HepG2 (cell line): ENCODE data around the gene ZCCHC10. TPM values are rescaled to one million over a fixed set of nuclear protein-coding genes. Genes with fewer than 3 reads are reported as not detected.
A peak's percentile ranks its signal among the peaks of the same experiment; 100 is the strongest.

Experiments used
- ATAC-seq: fragments of 200-7000 bp; cut with Tn5 transposase; 3 replicates; pipeline ENCODE4 v1.9.1; 2020; ENCODE audit warnings: mild to moderate bottlenecking, moderate library complexity
- BruUV-seq: library from RNA; stranded (reverse); fragments of 400-500 nt; replicated peaks from 2 replicates; lab custom pipeline; 2021; lab: Mats Ljungman, UMichigan
- CTCF ChIA-PET: fragments of 300-600 bp; formaldehyde crosslinking; extraction: SDS; loops from one replicate; lab custom pipeline; 2021; ENCODE audit warnings: low total read pairs, inconsistent platforms, low intra/inter-chr PET ratio; lab: Yijun Ruan, JAX
- POLR2A ChIA-PET: fragments of 350-600 bp; sonication (Branson Sonifier 250); formaldehyde crosslinking; loops from one replicate; lab custom pipeline; 2020; ENCODE audit warnings: antibody characterized with exemption, inconsistent platforms; lab: Yijun Ruan, JAX
- DNase-seq: peaks from one replicate; pipeline ENCODE4 v3.0.0-alpha.2; 2015; ENCODE audit warnings: low spot score
- FAIRE-seq: peaks from 3 replicates; lab custom pipeline; 2011; peaks lifted over from hg19 to GRCh38; lab: Jason Lieb, UNC
- H2AFZ ChIP-seq: one replicate; pipeline ENCODE4 v1.6.1; 2011; ENCODE audit warnings: low read length, inconsistent platforms
- H3K27ac ChIP-seq: fragments of 300-600 bp; 3 replicates; pipeline ENCODE4 v1.8.0; 2011; ENCODE audit warnings: mixed run types, mild to moderate bottlenecking, mixed read lengths, low read length, inconsistent platforms; ENCODE audit not compliant: insufficient read depth; ENCODE audit errors: extremely low read length
- H3K27me3 ChIP-seq, 2 experiments: fragments of 200-600 bp in 1 of 2; 2 replicates in 1 of 2; 3 replicates in 1 of 2; pipeline versions ENCODE4 v1.6.0 to v1.8.0; 2011; ENCODE audit warnings: low read length in 2 of 2, mild to moderate bottlenecking in 2 of 2, moderate library complexity in 2 of 2, inconsistent platforms in 1 of 2; ENCODE audit not compliant: insufficient read depth in 2 of 2, control insufficient read depth in 1 of 2
- H3K36me3 ChIP-seq, 2 experiments: fragments of 200-600 bp in 1 of 2; replicated peaks in 1 of 2; 2 replicates in 1 of 2; 3 replicates in 1 of 2; pipeline versions ENCODE4 v1.5.1 to v1.8.0; 2011; ENCODE audit warnings: low read length in 2 of 2, inconsistent platforms in 1 of 2; ENCODE audit not compliant: insufficient read depth in 2 of 2, control insufficient read depth in 1 of 2
- H3K4me1 ChIP-seq: 2 replicates; pipeline ENCODE4 v1.5.1; 2012; ENCODE audit warnings: low read length, inconsistent platforms; ENCODE audit not compliant: insufficient read depth
- H3K4me2 ChIP-seq: 2 replicates; pipeline ENCODE4 v1.6.0; 2011; ENCODE audit warnings: low read depth, low read length, inconsistent platforms
- H3K4me3 ChIP-seq, 3 experiments: fragments of 200-600 bp in 1 of 3; sonication (generic), shearing (Covaris generic) in 1 of 3; replicated peaks in 1 of 3; 2 replicates each; pipeline ENCODE4 v1.5.1; 2011 to 2016; ENCODE audit warnings: low read length in 3 of 3, inconsistent platforms in 2 of 3, low read depth in 2 of 3, mild to moderate bottlenecking in 2 of 3, control low read depth in 1 of 3, mixed read lengths in 1 of 3; ENCODE audit not compliant: insufficient read depth in 1 of 3
- H3K79me2 ChIP-seq: one replicate; pipeline ENCODE4 v1.6.1; 2011; ENCODE audit warnings: low read length, inconsistent platforms; ENCODE audit not compliant: insufficient read depth
- H3K9ac ChIP-seq: 2 replicates; pipeline ENCODE4 v1.6.0; 2011; ENCODE audit warnings: mild to moderate bottlenecking, low read depth, low read length, inconsistent platforms; ENCODE audit not compliant: insufficient read depth
- H3K9me3 ChIP-seq: 2 replicates; pipeline ENCODE4 v1.5.1; 2012; ENCODE audit warnings: mild to moderate bottlenecking, low read length
- H4K20me1 ChIP-seq: 2 replicates; pipeline ENCODE4 v1.6.0; 2011; ENCODE audit warnings: inconsistent platforms, mild to moderate bottlenecking, low read length, moderate library complexity; ENCODE audit not compliant: insufficient read depth
- ARID5B ChIP-seq: IDR thresholded peaks from 2 replicates; pipeline ENCODE4 v1.4.0; 2020; ENCODE audit warnings: mild to moderate bottlenecking, missing genetic modification reagents
- ATF1 ChIP-seq: IDR thresholded peaks from 2 replicates; pipeline ENCODE4 v1.6.1; 2016; ENCODE audit warnings: mild to moderate bottlenecking, control low read depth
- CREM ChIP-seq, 2 experiments: sonication (generic) in 1 of 2; formaldehyde crosslinking in 1 of 2; IDR thresholded peaks; 2 replicates each; pipeline versions ENCODE4 v1.4.0 to v1.6.1; 2016 to 2020; ENCODE audit warnings: antibody characterized with exemption in 1 of 2, mild to moderate bottlenecking in 1 of 2, missing genetic modification reagents in 1 of 2
- MXI1 ChIP-seq: IDR thresholded peaks from 3 replicates; pipeline ENCODE4 v1.6.1; 2012; ENCODE audit warnings: low read depth, low read length, inconsistent platforms, borderline replicate concordance
- MYC ChIP-seq: sonication (generic); formaldehyde crosslinking; IDR thresholded peaks from 2 replicates; pipeline ENCODE4 v1.9.0; 2021; ENCODE audit warnings: missing genetic modification reagents, borderline replicate concordance
- NCOR1 ChIP-seq: fragments of 200-600 bp; sonication (generic); IDR thresholded peaks from 2 replicates; pipeline ENCODE4 v1.7.0; 2017; ENCODE audit warnings: antibody characterized with exemption, low read length, borderline replicate concordance
- ZFP37 ChIP-seq: sonication (generic); formaldehyde crosslinking; IDR thresholded peaks from 2 replicates; pipeline ENCODE4 v1.4.0; 2020; ENCODE audit warnings: missing genetic modification reagents, borderline replicate concordance
- ZNF512B ChIP-seq: sonication (generic); formaldehyde crosslinking; IDR thresholded peaks from 2 replicates; pipeline ENCODE4 v1.5.1; 2020; ENCODE audit warnings: missing genetic modification reagents, mild to moderate bottlenecking, borderline replicate concordance
- ZNF644 ChIP-seq: IDR thresholded peaks from 2 replicates; pipeline ENCODE4 v1.6.1; 2016; ENCODE audit warnings: low read depth
- WGBS: methylation state at CpG from one replicate; pipeline ENCODE4 v1.1.6; 2017; ENCODE audit warnings: low lambda C conversion rate; 5-methylcytosine and 5-hydroxymethylcytosine counted together
- in situ Hi-C: cut with HindIII; loops from 2 replicates; pipeline ENCODE4 v1.10.0; 2017; ENCODE audit warnings: low pct_unique_long_range_greater_than_20kb; ENCODE audit not compliant: extremely low pct_ligation_motif_present
- intact Hi-C: fragments of 100-400 bp; cut with micrococcal nuclease; formaldehyde crosslinking; loops from one replicate; pipeline ENCODE4 v1.10.0; 2022; ENCODE audit not compliant: unreplicated experiment
- polyA plus RNA-seq, 8 experiments: library from polyadenylated mRNA; depleted of rRNA in 3 of 8; stranded (reverse) in 7 of 8; unstranded in 1 of 8; fragments of >200 nt; fragmentation: Illumina TruSeq in 4 of 8; extraction: Trizol in 4 of 8; gene quantifications; 2 replicates each; pipeline versions ENCODE4 v1.2.1 to v1.2.3, GENCODE V29; 2011 to 2016; ENCODE audit warnings: low read depth in 4 of 8, missing spikeins in 1 of 8, mixed read lengths in 1 of 8; ENCODE audit not compliant: insufficient read depth in 1 of 8
- total RNA-seq, 5 experiments: library from RNA; depleted of rRNA; stranded (reverse); fragments of >200 nt; fragmentation: Illumina TruSeq; extraction: Trizol; gene quantifications; 2 replicates each; pipeline ENCODE4 v1.2.3, GENCODE V29; 2016; ENCODE audit warnings: low read depth in 1 of 5

ZCCHC10 gene
- total and polyA plus RNA-seq, 2 of the 13 experiments (the other 11 are each of a cell fraction or from before 2014, with no cell fraction given) = 40.7 to 48.2 TPM

GRCh38 chr5:133032852-133033742, 6.7 kb upstream of the ZCCHC10 start:
- Histone ChIP-seq H3K27me3 (no peaks in the 10 kb centered on the region), H3K9ac (peak overlapping the region; percentile 4; the same call in 1 of the 2 replicates), H2AFZ (no peak overlapping the region), H3K36me3 (no peaks in the 10 kb centered on the region), H3K27ac (peak overlapping the region; percentile 41), H3K4me2 (peak overlapping the region; percentile 68), H3K79me2 (no peaks in the 10 kb centered on the region), H4K20me1 (no peaks in the 10 kb centered on the region), H3K4me1 (peaks cover 87% of the 10 kb centered on the region), H3K4me3 (peak overlapping the region in 1 of 3 experiments; percentile 33; a peak in 1 of 6 replicates), H3K9me3 (no peaks in the 10 kb centered on the region)
- peak; percentile 60 for FAIRE-seq
- BruUV-seq = no TSS peak
- WGBS = 9% methylated on average over 6 of the region's 6 CpGs
- intact Hi-C loops (loop anchor here (5.0 kb wide), 1 partner anchor 71 kb away; the partner anchor contains the start of gene AFF4), in situ Hi-C loops (no loop called here)
- ATAC-seq = peak; percentile 75
- CTCF ChIA-PET = no interaction called here
- POLR2A ChIA-PET = interaction anchor here (0.7 to 5.2 kb wide), 8 partner anchors 9 to 213 kb away, joined by 3 to 101 read pairs (median 4); partner anchors contain the start of genes AFF4 and HSPA4
- peak; percentile 86 for DNase-seq
- peak; percentile 28; the same call in 1 of the 3 replicates for TF ChIP-seq MXI1
- no peak for TF ChIP-seq ZNF512B (CRISPR knock-in tag)
- TF ChIP-seq ATF1 = peak; percentile 29; the same call in 1 of the 2 replicates
- no peak; the same call in 1 of the 2 replicates for TF ChIP-seq NCOR1
- peak; percentile 22 for TF ChIP-seq ARID5B
- TF ChIP-seq ZFP37 (CRISPR knock-in tag) = no peak
- TF ChIP-seq CREM (IDR thresholded peaks at IDR 0.05) = 0 out of 2 replicates have a peak, but pooled peaks have one; percentile 45
- TF ChIP-seq CREM (CRISPR knock-in tag; IDR thresholded peaks at IDR 0.05) = no peak
- TF ChIP-seq MYC (CRISPR knock-in tag) = 0 out of 2 replicates have a peak, but pooled peaks have one; percentile 40
- 0 out of 2 replicates have a peak, but pooled peaks have one; percentile 7 for TF ChIP-seq ZNF644 (CRISPR knock-in tag)
